GM19023 (cell line): ENCODE measurements around the gene NSUN6.
"Not testable (repeated sequence)": the region's sequence is repeated elsewhere in the genome, so short reads cannot be mapped to it uniquely, and the experiment has no call there.

Experiments
- ATAC-seq: cut with Tn5 transposase; IDR thresholded peaks from one replicate; pipeline ENCODE4 v1.9.1; 2021; ENCODE audit warnings: mild to moderate bottlenecking, moderate library complexity; ENCODE audit not compliant: unreplicated experiment

The NSUN6 gene

DNA sequence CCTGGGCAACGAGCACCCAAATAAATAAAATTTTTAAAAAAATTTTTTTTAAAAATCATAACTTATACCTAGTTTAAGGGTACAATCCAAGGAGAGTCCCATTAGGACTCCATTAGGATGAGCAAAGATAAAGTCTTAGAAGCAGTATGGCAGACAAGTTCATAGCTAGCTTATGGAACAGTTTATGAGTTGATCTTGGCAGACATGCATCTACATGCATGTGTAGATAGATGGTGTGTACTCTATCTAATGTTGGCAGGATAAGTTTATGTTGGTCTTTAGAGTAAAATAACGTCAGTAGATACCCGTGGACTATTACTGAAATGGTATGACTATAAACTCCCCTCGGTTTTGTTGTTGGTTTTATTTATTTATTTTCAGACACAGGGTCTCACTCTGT lies 40.2 kb downstream of the NSUN6 start:
- ATAC-seq, result no peak

GRCh38 chr10:18610517-18610916 lies 40.9 kb downstream of the NSUN6 start:
- no peak for ATAC-seq

- ATAC-seq, result no peak
These were observed 42.8 kb downstream of the NSUN6 start for GRCh38 chr10:18608596-18608995.

DNA sequence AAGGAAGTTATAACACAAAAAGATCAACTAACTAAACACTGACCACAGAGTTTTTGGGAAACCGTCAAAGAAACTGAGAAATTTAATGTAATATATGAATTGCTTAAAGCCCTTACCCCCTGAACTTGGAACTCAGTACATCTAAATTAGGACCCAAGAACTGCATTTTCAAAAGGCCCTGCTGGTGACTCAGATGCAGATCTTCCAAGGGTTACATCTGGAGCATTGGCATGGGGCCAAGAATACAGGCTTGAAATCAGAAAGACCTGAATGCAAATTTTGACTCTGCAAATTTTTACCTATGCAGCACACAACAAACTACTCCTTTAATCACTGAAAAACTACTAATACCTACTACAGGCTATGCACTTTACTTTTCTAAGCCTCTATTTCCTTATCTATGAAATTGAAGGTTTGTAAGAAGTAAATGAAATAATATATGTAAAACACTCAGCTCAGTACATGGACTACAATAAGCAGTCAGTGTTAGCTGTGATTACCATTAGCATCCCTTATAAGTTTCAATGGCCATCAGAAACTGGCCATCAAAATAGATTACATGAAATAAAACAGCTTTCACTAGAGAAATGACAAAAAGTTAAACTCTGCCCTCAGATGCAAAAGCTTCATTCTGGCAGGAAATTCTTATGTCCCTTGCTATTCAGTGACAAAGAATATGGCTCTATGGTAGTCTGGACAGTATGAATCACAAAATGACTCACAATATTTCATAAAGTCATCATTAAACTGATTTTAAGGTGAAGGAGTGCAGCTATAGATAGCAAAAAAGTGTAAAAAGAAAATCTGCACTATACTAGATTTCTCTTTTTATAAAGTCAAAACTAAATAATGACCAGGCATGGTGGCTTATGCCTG lies 43.6 kb downstream of the NSUN6 start:
- no peak for ATAC-seq

DNA sequence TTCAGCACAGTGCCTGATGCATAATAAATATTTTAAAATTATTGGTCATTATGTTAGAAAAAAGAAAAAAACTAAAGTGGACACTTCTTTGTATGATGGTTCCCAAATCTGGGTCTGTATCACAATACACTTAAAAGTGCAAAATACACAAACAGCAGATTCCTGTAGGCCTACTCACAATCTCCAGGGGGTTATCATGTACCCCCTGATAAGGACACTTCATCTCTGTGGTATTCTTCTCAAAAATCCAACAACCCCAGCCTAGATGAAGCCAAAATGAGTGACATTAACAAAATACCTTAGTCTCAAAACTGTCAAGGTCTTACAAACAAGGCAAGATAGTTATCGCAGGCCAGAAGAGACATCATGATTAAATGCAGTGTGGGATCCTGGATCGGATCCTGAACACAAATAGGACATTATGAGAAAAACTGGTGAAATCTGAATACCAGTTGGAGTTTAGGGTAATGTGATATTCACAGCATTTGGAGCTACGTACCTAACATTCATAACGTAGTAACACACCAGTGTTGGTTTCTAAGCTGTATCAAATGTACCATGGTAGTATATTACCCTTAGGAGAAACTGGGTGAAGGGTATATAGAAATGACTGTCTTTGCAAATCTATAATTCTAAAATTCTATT lies 45.2 kb downstream of the NSUN6 start:
- no peak for ATAC-seq

- no peak for ATAC-seq
These were observed 50.1 kb downstream of the NSUN6 start for GRCh38 chr10:18601321-18601720.

DNA sequence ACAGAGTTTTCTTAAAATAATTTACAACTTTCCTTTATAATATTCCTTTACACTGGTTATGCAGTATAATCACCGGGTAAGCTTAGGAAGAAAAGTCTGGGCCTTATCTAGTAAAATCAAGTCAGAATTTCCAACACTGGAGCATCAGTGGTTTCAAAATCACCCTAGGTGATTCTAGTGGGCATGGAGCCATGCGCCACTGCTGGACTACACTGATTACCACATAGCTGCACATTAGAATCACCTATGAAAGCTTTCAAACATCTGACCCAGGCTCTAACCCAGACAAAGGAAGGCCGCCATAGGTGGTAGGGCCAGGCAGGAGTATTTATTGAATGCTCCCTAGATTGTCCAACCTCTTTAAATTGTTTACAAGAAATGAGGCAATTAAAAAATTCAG lies 52.0 kb downstream of the NSUN6 start:
- no peak for ATAC-seq

DNA sequence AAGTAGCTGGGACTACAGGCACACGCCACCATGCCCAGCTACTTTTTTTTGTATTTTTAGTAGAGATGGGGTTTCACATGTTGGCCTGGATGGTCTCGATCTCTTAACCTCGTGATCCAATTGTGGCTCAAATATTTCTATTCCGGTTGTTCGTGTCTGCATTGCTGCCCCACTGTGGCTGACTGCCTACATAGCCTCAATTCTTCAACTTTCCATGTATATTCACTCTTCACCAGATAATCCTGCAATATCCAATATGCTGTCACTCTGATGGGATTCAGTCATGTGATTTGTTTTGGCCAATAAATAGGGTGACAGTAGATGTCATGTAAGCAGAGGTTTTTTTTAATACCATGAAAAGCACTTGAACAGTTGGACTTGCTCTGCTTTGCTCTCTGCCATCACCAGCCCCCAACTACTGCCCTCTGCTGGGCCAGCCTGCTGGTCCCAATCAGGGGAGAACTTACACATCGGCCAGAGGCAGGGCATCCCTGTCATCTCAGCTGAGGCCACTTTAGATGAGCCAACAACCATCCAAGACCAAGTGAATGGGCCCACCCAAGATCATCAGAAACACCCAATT lies 56.7 kb downstream of the NSUN6 start:
- ATAC-seq, result peak; percentile 52

DNA sequence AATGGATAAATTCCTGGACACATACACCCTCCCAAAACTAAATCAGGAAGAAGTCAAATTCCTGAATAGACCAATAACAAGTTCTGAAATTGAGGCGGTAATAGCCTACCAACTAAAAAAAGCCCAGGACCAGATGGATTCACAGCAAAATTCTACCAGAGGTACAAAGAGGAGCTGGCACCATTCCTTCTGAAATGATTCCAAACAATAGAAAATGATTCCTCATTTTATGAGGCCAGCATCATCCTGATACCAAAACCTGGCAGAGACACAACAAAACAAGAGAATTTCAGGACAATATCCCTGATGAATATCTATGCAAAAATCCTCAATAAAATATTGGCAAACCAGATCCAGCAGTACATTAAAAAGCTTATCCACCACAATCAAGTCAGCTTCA lies 60.2 kb downstream of the NSUN6 start:
- not testable (repeated sequence) for ATAC-seq

- not testable (repeated sequence) for ATAC-seq
These were observed 64.8 kb downstream of the NSUN6 start for GRCh38 chr10:18586637-18587036.

DNA sequence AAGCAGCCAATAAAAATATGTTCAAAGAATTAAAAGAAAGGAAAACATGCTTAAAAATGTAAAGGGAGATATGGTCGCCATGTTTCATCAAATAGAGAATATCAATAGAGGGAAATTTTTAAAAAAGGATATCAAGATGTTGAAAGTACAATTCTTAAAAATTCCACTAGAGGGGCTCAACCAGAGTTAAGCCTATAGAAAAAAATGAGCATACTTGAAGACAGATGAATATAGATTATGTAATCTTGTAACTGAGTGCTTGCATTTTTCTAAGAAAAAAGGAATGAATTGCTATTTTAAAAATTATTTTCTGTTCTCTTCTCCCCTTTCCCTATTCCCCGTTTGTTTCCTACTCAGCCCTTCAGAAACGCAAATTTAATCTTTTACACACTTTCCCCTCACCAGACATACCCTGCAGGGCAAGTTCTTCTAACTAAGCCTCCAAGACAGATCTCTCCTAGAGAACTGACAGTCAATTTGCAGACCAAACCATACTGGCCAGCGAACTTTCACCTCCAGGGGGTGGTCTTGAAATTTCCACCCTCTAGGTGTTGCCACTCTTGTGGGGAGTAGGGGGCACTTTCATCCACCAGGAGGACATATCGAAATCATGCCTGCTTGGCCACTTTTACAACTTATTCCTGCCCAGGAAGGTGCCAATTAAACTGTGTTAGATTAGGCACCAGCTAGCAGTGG lies 67.7 kb downstream of the NSUN6 start:
- ATAC-seq, result no peak

DNA sequence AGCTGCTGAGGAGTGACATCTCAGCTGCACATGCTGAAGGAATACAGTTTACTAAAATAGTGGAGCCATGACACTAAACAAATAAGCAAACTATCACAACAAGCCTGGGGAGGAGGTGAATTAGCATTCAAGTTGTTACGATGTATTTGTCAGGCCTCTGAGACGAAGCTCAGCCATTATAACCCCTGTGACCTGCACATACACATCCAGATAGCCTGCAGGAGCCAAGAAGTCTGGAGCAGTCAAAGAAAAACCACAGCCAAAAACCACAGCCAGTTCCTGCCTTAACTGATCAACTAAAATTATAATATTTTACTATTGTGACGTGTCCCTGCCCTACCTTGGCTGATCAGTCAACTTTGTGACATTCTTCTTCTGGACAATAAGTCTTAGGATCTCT lies 68.6 kb downstream of the NSUN6 start:
- no peak for ATAC-seq

- ATAC-seq, result no peak
These were observed 73.3 kb downstream of the NSUN6 start for GRCh38 chr10:18577823-18578685.

DNA sequence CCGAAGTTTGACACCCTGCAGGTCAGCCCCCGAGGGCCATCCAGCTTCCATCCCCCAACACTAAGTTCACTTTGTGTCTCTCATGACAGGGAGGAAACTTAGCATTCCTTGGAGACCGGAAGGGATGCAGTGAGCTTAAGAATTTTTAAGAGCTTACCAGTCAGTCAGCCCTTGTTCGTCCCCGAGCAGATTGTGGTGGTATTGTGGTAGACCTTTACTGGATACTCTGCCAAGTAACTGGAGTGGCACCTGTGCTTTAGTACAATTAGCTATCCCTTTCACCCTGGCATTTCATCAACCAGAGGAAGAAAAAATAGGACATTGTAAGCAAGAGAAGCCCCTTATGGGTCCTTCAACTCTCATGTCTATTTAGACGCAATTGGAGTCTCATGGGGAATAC lies 74.8 kb downstream of the NSUN6 start:
- no peak for ATAC-seq

DNA sequence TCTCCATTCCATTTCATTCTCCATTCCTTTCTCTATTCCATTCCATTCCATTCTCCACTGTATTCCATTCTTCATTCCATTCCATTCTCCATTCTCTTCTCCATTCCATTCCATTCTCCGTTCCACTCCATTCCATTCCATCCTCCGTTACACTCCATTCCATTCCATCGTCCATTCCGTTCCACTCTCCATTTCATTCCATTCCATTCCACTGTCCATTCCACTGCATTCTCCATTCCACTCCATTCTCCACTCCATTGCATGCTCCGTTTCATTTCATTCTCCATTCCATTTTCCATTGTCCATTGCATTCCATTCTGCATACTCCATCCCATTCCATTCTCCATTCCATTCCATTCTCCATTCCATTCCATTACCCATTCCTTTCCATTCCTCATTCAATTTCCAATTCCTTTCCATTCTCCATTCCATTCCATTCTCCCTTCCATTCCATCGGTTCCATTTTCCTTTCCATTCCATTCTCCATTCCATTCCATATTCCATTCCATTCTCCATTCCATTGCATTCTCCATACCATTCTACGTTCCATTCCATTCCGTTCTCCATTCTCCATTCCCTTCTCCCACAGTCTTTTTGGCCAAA lies 78.3 kb downstream of the NSUN6 start:
- no peak for ATAC-seq

DNA sequence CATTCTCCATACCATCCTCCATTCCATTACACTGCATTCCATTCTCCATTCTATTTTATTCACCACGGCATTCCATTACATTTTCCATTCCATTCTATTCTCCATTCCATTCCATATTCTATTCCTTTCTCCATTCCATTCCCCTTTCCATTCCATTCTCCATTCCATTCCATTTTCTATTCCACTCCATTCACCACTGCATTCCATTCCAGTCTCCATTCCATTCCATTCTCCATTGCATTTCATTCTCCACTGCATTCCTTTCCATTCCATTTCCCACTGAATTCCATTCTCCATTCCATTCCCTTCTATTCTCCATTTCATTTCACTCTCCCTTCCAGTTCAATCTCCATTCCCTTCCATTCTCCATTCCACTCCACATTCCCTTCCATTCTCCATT lies 79.6 kb downstream of the NSUN6 start:
- ATAC-seq, result no peak

GRCh38 chr10:18571076-18571475 lies 80.3 kb downstream of the NSUN6 start:
- ATAC-seq, result no peak

- not testable (repeated sequence) for ATAC-seq
These were observed 81.0 kb downstream of the NSUN6 start for GRCh38 chr10:18570386-18570785.

- ATAC-seq, result no peak
These were observed 84.0 kb downstream of the NSUN6 start for GRCh38 chr10:18567343-18567856.

DNA sequence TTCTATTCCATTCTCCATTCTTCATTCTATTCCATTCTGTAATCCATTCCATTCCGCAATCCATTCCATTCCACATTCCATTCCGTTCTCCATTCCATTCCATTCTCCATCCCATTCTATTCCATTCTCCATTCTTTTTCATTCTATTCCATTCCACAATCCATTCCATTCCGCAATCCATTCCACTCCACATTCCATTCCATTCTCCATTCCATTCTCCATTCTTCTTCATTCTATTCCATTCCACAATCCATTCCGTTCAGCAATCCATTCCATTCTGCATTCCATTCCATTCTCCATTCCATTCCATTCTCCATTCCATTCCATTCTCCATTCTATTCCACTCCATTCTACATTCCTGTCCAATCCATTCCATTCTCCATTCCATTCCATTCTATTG lies 85.2 kb downstream of the NSUN6 start:
- ATAC-seq, result no peak
